Measurements from ENCODE around the gene PTPRN2. TPM values are rescaled to one million over a fixed set of nuclear protein-coding genes. Genes with fewer than 3 reads are reported as not detected.

Gene PTPRN2
- total and polyA plus RNA-seq, 2 of the 13 experiments (the other 11 are each of a cell fraction or from before 2014, with no cell fraction given), result 2.5 to 24.2 TPM

DNA sequence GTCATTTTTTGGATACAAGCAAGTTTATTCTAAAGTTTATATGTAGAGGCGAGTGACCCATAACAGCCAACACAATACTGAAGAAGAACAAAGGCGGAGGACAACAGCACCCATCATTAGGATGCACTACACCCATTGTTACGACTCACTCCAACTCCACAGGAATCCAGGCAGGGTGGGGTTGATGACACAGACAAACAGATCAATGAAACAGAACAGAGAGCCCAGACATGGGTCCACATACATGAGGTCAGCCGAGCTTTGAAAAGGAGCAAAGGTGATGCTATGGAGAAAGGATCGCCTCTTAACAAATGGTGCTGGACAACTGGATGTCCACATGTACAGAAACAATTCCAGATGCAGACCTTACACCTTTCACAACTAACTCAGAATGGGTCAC, 426.4 kb downstream of the PTPRN2 start:
- Histone ChIP-seq H3K27ac (ENCODE audit: extremely low read length, insufficient read depth, low read length) (no peak overlapping the region), H3K9ac (ENCODE audit: insufficient read depth, low read depth, low read length) (no peak overlapping the region), H3K36me3 (replicated peaks in 1 of 2; ENCODE audit: control insufficient read depth in 1 of 2, insufficient read depth in 2 of 2, low read length in 2 of 2) (no peaks in the 10 kb centered on the region; a peak in 1 of 5 replicates), H3K4me2 (ENCODE audit: low read depth, low read length) (no peak overlapping the region), H3K4me1 (ENCODE audit: insufficient read depth, low read length) (peaks cover 27% of the 10 kb centered on the region), H3K9me3 (ENCODE audit: low read length) (no peaks in the 10 kb centered on the region), H3K79me2 (ENCODE audit: insufficient read depth, low read length) (no peaks in the 10 kb centered on the region), H3K27me3 (ENCODE audit: control insufficient read depth in 1 of 2, insufficient read depth in 2 of 2, low read length in 2 of 2) (no peaks in the 10 kb centered on the region), H2AFZ (ENCODE audit: low read length) (no peak overlapping the region), H4K20me1 (ENCODE audit: insufficient read depth, low read length) (peaks cover 4% of the 10 kb centered on the region; the same call in 1 of the 2 replicates), H3K4me3 (replicated peaks in 1 of 3; ENCODE audit: insufficient read depth in 1 of 3, low read depth in 2 of 3, low read length in 3 of 3) (no peak overlapping the region)
- in situ Hi-C loops (cut with HindIII; ENCODE audit: extremely low pct_ligation_motif_present, low pct_unique_long_range_greater_than_20kb) (no loop called here), intact Hi-C loops (cut with micrococcal nuclease; ENCODE audit: unreplicated experiment) (no loop called here)
- no peak for FAIRE-seq
- no TSS peak for BruUV-seq (replicated peaks)
- ChIA-PET CTCF (ENCODE audit: low intra/inter-chr PET ratio, low total read pairs) (no interaction called here), POLR2A (no interaction called here)
- WGBS (ENCODE audit: low lambda C conversion rate), result 49% methylated on average over 5 of the region's 5 CpGs
- peak; percentile 18 for DNase-seq (ENCODE audit: low spot score)
- peak; percentile 80 for ATAC-seq
- TF ChIP-seq FOXK1 (CRISPR knock-in tag; IDR thresholded peaks at IDR 0.05; ENCODE audit: borderline replicate concordance, low read depth) (peak; percentile 42; the same call in 1 of the 2 replicates), NR2F6 (IDR thresholded peaks at IDR 0.05) (peak; percentile 58; the same call in 1 of the 2 replicates), NR2F6 (CRISPR knock-in tag; IDR thresholded peaks at IDR 0.05) (no peak), NR2F2 (IDR thresholded peaks at IDR 0.05; ENCODE audit: borderline replicate concordance, low read depth) (peak; percentile 55; the same call in 1 of the 2 replicates), BHLHE40 (IDR thresholded peaks at IDR 0.05; ENCODE audit: low read length) (peak; percentile 8; the same call in 1 of the 2 replicates), CENPX (CRISPR knock-in tag; IDR thresholded peaks at IDR 0.05) (no peak), ISL2 (CRISPR knock-in tag; IDR thresholded peaks at IDR 0.05) (no peak), TEAD3 (CRISPR knock-in tag; optimal IDR thresholded peaks at IDR 0.05; ENCODE audit: borderline replicate concordance) (no peak), ETV5 (CRISPR knock-in tag; IDR thresholded peaks at IDR 0.05; ENCODE audit: borderline replicate concordance) (peak; percentile 13; the same call in 1 of the 2 replicates), RARA (CRISPR knock-in tag; IDR thresholded peaks at IDR 0.05) (peak; percentile 70), SALL1 (CRISPR knock-in tag; IDR thresholded peaks at IDR 0.05) (peak; percentile 39; the same call in 1 of the 2 replicates), SKI (IDR thresholded peaks at IDR 0.05; ENCODE audit: partially characterized antibody) (peak; percentile 80), ZNF382 (CRISPR knock-in tag; IDR thresholded peaks at IDR 0.05; ENCODE audit: borderline replicate concordance) (no peak), ZNF335 (CRISPR knock-in tag; IDR thresholded peaks at IDR 0.05) (no peak)
- TF ChIP-seq, protein P1, sequence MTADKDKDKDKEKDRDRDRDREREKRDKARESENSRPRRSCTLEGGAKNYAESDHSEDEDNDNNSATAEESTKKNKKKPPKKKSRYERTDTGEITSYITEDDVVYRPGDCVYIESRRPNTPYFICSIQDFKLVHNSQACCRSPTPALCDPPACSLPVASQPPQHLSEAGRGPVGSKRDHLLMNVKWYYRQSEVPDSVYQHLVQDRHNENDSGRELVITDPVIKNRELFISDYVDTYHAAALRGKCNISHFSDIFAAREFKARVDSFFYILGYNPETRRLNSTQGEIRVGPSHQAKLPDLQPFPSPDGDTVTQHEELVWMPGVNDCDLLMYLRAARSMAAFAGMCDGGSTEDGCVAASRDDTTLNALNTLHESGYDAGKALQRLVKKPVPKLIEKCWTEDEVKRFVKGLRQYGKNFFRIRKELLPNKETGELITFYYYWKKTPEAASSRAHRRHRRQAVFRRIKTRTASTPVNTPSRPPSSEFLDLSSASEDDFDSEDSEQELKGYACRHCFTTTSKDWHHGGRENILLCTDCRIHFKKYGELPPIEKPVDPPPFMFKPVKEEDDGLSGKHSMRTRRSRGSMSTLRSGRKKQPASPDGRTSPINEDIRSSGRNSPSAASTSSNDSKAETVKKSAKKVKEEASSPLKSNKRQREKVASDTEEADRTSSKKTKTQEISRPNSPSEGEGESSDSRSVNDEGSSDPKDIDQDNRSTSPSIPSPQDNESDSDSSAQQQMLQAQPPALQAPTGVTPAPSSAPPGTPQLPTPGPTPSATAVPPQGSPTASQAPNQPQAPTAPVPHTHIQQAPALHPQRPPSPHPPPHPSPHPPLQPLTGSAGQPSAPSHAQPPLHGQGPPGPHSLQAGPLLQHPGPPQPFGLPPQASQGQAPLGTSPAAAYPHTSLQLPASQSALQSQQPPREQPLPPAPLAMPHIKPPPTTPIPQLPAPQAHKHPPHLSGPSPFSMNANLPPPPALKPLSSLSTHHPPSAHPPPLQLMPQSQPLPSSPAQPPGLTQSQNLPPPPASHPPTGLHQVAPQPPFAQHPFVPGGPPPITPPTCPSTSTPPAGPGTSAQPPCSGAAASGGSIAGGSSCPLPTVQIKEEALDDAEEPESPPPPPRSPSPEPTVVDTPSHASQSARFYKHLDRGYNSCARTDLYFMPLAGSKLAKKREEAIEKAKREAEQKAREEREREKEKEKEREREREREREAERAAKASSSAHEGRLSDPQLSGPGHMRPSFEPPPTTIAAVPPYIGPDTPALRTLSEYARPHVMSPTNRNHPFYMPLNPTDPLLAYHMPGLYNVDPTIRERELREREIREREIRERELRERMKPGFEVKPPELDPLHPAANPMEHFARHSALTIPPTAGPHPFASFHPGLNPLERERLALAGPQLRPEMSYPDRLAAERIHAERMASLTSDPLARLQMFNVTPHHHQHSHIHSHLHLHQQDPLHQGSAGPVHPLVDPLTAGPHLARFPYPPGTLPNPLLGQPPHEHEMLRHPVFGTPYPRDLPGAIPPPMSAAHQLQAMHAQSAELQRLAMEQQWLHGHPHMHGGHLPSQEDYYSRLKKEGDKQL (CRISPR knock-in tag; IDR thresholded peaks at IDR 0.05; ENCODE audit: low read depth), result no peak
- TF ChIP-seq, protein P2, sequence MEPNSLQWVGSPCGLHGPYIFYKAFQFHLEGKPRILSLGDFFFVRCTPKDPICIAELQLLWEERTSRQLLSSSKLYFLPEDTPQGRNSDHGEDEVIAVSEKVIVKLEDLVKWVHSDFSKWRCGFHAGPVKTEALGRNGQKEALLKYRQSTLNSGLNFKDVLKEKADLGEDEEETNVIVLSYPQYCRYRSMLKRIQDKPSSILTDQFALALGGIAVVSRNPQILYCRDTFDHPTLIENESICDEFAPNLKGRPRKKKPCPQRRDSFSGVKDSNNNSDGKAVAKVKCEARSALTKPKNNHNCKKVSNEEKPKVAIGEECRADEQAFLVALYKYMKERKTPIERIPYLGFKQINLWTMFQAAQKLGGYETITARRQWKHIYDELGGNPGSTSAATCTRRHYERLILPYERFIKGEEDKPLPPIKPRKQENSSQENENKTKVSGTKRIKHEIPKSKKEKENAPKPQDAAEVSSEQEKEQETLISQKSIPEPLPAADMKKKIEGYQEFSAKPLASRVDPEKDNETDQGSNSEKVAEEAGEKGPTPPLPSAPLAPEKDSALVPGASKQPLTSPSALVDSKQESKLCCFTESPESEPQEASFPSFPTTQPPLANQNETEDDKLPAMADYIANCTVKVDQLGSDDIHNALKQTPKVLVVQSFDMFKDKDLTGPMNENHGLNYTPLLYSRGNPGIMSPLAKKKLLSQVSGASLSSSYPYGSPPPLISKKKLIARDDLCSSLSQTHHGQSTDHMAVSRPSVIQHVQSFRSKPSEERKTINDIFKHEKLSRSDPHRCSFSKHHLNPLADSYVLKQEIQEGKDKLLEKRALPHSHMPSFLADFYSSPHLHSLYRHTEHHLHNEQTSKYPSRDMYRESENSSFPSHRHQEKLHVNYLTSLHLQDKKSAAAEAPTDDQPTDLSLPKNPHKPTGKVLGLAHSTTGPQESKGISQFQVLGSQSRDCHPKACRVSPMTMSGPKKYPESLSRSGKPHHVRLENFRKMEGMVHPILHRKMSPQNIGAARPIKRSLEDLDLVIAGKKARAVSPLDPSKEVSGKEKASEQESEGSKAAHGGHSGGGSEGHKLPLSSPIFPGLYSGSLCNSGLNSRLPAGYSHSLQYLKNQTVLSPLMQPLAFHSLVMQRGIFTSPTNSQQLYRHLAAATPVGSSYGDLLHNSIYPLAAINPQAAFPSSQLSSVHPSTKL (CRISPR knock-in tag; IDR thresholded peaks at IDR 0.05), result peak; percentile 63
